Measurements from ENCODE around the gene CPSF7.
"Not testable (repeated sequence)": the region's sequence is repeated elsewhere in the genome, so short reads cannot be mapped to it uniquely, and the experiment has no call there.

Gene CPSF7

DNA sequence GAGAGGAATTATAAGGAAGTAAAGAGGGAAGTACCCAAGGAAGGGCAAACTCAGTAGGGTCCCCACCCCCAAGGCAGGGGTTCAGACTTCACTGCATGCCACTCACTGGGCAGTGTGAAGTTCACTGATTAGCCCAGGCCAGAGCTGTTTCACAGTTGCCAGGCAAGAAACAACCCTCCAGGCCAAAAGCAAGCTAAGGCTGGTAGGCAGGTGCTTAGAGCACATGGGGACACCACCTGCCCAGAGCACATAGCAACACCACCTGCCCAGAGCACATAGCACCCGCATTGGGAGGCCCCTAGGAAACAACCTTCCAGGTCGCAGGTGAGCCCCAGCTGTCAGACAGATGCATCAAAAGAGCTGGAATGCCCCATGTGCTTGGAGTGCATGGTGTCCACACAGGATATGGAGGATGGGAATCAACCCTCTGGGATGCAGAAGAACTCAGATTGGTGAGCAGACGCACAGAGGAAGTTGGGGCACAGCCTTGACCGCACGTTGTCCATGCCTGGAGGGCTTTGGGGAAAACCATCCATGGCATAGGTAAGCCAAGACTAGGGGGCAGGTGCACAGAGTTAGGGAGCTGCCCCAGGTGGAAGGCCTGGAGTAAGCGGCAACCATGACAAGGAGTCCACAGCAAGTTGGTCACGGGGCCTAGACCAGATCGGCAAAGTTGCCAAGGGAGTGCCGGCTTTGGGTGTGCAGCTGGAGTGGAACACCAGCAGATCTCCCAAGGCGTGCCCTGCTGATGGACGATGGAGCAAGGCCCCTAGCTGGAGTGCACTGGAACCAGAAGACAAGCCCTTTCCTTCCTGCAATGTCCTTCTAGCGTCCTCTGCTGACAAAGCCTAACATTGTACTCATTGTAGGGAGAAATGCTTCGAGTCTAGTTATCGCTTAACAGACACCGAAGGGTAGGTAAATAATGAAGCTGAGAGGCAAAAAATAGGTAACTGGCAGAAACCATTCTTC is 45.2 kb downstream of the CPSF7 start:
- DNase-seq (ENCODE audit: low read depth), result no peak

DNA sequence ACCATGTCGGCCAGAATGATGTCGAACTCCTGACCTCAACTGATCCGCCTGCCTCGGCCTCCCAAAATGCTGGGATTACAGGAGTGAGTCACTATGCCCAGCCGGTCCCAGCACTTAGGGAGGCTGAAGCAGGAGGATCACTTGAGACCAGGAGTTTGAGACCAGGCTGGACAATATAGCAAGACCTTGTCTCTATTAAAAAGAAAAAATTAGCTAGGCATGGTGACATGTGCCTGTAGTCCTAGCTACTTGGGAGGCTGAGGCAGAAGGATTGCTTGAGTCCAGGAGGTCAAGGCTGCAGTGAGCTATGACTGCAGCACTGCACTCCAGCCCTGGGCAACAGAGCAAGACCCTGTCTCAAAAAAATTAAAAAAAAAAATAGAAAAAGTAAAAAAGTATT is 45.9 kb downstream of the CPSF7 start:
- DNase-seq (ENCODE audit: low read depth), result not testable (repeated sequence)

DNA sequence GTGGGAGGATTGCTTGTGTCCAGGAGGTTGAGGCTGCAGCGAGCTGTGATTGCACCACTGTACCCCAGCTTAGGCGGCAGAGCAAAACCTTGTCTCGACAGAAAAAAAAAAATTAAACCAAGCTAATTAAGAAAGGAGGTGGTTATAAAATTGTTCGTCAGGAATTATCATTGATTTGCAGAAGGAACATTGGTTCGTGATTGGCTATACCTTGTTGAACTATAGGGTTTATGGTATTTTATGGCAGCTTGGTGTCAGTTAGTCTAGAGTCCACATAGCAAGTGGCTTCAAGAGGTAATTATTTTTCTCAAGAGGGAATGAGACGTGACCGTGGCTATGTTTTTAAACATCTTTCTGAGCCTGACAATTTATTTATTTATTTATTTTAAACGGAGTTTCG is 48.9 kb downstream of the CPSF7 start:
- no peak for DNase-seq (ENCODE audit: low read depth)

DNA sequence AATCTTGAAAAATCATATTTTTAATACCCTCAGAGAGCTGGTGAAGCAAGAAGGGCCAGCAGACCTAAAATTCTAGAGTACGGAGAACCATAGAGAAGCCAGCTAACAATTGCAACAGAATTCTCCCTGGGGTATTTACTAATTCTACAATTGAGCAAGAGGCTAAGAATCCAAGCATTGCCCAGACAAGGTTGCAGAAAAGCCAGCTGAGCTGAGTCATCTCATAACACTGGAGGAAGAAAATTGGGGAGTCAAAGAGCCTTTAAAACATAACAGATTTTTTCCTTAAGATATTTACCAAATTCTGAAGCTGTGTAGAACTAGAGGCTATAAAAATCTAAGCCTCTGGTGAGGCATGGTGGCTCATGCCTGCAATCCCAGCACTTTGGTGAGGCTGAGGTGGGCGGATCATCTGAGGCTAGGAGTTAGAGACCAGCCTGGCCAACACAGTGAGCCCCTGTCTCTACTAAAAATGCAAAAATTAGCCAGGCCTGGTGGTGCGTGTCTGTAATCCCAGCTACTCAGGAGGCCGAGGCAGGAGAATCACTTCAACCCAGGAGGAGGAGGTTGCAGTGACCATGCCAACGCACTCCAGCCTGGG is 51.0 kb downstream of the CPSF7 start:
- DNase-seq (ENCODE audit: low read depth), result no peak

DNA sequence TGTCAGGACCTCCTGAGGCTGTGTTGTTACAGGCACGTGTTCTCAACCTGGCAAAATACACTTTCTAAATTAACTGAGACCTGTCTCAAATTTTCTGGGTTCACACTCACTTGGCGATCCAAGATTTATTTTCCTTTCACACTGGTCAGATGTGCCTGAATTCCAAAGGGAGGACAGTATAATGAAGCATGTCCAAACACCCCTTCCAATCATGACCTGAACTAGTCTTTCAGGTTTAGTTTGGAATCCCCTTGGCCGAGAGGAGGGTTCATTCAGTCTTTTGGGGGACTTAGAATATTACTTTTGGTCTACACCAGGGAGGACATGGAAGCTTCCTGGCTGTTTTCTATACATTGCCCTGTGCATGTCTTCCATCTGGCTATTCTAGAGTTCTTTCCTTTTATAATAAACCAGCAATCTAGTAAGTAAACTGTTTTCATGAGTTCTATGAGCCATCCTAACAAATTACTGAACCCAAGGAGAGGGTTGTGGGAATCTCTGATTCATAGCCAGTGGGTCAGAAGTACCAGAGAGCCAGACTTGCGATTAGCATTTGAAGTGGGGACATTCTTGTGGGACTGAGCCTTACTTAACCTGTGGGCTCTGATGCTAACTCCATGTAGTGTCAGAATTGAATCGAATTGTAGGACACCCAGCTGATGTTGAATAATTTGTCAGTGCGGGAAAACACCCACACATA is 52.2 kb downstream of the CPSF7 start:
- DNase-seq (ENCODE audit: low read depth), result no peak

DNA sequence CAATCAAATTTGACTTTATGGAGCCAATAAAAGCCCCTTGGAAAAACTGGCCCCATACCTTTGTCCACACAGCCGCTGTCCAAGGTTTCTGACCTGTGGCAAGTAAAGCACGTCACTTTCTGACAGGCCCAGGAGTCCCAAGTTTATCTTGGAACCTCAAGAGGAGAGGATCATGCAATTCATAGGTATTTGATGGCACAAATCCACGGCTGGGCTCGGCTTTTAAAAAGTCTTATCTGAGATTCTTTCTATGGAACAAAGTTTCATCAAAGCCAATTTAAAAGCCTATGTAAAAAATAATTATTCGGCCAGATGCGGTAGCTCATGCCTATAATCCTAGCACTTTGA is 54.0 kb downstream of the CPSF7 start:
- no peak for DNase-seq (ENCODE audit: low read depth)

DNA sequence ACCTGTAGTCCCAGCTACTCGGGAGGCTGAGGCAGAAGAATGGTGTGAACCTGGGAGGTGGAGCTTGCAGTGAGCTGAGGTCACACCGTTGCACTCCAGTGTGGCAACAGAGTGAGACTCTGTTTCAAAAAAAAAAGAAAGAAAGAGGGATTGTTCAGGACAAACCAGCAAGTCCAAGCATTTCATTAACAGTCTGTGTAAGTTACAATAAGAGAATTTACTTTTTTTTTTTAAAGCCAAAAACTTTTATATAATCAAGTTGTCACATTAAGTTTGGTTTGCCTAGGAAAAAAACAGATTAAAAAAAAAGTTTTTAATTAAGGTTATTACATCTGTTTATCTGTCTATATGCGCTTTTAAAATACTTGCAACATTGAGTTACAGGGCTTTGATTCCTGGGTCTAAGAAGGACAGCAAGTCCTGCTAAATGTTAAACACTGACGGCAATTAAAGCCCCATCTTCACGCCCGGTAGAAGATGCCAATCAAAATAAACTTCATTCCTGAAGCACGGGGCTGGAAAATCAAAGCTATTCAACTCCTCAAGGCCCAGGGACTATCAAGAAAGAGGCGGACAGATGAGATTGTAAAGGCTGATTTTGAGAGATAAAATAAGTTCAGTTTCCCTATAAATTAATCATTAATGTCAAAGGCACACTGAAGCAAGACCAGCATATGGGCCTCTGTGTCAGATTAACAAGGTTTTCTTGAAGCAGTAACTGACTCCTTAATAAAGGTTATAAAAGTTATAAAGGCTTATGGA is 56.9 kb downstream of the CPSF7 start:
- no peak for DNase-seq (ENCODE audit: low read depth)

DNA sequence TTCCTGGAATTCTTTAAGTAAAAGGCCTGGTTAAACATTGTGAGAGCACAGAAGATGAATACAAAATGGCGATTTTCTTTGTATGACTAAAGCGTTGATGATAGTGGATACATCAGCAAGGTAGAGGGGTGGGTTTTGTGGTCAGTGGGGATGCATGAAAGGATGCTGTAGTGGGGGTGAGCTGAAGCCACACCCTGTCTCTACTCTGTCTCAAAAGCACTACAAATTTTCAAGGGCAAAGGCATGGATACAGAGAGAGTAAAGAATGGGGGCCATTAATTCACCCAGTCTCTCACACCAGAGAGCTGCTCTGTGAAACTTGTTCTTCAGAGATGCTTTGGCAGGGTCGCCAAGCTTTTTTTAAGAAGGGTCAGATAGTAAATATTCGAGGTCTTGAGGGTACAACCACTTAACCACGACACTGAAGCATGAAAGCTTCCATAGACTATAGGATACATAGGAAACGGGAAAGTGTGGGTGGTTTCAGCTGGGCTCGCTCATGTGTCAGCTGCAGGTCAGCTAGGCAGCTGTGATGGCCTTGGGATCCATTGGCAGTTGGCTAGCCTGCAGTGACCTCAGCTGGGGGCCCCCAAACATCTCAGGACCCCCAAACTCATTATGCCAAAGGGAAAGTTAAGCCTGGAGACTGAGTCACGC is 59.3 kb downstream of the CPSF7 start:
- no peak for DNase-seq (ENCODE audit: low read depth)

DNA sequence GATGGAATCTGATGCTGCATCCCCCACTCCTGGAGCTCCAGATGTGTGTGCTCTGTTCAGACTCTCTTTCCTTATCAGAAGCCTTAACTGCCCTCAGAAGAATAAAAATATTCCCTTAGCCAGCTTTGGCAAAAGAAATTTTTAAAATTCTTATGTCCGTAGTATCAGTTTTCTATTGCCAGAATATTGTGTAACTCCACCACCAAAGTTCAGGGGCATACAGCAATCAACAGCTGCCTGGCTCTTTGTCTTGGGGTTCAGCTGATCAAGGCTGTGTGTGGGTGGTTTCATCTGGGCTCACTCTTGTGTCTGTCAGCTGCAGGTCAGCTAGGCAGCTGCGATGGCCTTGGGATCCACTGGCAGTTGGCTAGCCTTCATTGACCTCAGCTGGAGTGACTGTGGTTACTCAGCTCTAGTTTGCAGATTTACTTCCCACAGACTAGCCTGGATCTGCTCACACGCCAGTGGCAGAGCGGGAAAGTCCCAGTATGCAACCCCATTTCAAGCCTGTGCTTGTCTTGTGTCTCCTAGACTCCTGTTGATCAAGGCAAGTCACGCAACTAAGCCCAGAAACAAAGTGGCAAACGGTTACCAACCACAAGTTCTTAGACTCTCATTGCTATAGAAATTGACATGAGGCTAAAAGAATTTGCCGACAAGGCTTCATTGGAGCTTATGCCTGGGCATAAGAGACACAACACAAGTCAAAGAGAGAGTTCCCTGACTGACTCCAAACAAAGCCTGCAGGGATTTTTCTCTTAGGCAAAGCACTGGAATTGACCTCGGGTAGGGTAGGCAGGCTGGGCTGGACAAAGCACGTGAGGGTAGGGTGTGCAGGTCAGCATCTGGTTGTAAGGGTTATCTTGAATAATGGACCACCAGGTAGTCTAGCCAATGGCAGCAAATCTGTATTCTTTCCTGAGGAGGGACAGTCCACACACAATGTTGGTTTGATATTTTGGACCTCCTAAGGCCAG is 60.1 kb downstream of the CPSF7 start:
- no peak for DNase-seq (ENCODE audit: low read depth)

DNA sequence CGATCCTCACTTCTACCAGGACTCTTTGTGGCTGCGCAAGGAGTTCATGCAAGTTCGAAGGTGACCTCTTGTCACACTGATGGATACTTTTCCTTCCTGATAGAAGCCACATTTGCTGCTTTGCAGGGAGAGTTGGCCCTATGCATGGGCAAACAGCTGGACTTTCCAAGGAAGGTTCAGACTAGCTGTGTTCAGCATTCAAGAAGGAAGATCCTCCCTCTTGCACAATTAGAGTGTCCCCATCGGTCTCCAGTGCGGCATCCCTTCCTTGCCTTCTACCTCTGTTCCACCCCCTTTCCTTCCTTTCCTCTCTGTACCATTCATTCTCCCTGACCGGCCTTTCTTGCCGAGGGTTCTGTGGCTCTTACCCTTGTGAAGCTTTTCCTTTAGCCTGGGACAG is 61.1 kb downstream of the CPSF7 start:
- no peak for DNase-seq (ENCODE audit: low read depth)

DNA sequence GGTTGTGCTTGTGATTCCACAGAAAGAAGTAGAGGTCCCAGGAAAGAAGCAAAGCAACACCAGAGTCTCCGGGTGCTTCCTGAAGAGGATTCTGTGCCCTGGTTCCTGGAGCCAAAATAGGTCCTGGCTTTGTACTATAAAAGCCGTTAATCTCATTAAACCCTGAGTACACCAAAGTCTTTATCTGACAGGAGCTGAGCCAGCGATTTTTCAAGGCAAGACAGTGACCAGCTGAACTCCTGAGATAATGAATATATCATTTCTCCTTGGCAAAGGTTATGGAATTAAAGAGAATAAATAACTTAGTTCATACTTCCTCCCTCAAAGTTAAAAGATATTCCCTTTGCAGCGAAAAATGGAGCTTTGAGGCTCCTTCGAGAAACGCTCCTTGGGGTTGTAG is 62.4 kb downstream of the CPSF7 start:
- no peak for DNase-seq (ENCODE audit: low read depth)

DNA sequence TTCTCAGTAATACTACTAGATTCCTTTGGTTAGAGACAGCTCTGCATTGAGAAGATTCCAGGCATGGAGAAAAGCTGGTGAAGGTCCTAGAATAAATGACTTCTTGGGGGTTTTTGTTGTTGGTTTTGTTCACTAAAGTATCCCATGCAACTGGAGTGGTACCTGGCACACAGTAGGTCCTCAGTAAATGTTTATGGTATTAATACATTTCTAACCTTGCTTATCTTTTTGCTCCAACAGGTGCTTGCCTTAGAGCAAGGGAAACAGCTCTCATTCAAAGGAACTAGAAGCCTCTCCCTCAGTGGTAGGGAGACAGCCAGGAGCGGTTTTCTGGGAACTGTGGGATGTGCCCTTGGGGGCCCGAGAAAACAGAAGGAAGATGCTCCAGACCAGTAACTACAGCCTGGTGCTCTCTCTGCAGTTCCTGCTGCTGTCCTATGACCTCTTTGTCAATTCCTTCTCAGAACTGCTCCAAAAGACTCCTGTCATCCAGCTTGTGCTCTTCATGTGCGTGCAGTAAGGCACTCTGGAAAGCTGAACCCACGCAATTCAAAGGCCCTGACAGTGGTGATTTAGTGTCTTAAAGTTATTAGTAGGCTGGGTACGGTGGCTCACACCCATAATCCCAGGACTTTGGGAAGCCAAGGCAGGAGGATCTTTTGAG is 65.6 kb downstream of the CPSF7 start:
- no peak for DNase-seq (ENCODE audit: low read depth)

DNA sequence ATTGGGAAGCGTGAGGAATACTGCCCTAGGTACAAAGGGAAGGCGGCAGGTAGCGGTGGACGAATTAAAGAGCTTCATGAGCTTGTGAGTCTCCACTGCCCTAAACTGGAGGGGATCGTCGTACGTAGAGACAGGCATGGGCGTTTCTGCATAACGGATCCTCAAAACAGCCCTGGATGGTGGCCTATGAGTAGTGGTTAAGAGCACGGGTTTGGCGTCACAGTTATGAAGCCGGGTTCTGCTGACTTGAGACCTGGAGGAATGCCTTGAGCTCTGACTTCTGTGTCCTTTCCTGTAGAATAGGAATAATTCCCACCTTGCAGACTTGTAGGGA is 67.3 kb downstream of the CPSF7 start:
- no peak for DNase-seq (ENCODE audit: low read depth)

DNA sequence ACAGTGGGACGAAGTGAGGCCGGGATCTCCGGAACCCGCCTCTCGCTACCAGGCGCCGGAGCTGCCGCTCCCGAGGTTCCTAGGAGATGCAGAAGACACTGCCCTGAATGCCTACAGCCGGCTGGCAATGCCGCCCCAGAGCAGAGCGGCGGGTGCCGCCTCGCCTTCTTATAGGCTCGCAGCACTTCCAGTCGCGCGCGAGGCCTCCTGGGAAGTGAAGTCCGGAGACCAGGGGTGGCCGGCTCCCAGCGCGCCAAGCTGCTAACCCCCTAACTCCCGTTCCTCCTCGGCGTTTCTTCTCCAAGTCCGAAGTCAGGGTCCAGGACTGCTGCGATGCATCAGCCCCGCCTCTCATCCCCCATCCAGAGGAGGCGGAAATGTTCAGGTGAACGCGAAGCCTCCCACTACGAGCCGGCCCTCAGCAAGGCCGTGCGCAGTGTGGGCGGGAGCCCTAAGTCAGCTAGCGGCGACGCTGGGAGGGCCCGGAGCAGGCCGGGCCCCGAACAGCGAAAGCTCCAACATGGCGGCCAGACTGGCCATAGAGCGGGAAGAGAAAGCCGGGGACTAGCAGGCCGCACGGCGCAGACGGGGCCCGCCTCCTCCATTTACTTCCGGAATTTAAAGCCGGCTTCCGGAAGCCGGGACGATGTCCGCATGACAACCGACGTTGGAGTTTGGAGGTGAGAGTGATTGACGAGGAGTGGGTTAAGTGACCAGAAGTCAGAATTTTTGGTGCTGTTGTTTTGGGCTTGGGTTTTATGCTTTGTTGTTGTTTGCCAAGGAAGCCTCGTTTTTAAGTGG is 67.8 kb downstream of the CPSF7 start, which contains the start of the genes CYB561A3 and TMEM138:
Gene CYB561A3 (minus strand): TSS at position 142 of the 801 bp plus-strand sequence. CDS start 5,169 bp downstream, outside the sequence.
Gene TMEM138 (plus strand): TSS at position 634 of the 801 bp plus-strand sequence. CDS start 2,017 bp downstream, outside the sequence.
- peak; percentile 88 for DNase-seq (ENCODE audit: low read depth)

DNA sequence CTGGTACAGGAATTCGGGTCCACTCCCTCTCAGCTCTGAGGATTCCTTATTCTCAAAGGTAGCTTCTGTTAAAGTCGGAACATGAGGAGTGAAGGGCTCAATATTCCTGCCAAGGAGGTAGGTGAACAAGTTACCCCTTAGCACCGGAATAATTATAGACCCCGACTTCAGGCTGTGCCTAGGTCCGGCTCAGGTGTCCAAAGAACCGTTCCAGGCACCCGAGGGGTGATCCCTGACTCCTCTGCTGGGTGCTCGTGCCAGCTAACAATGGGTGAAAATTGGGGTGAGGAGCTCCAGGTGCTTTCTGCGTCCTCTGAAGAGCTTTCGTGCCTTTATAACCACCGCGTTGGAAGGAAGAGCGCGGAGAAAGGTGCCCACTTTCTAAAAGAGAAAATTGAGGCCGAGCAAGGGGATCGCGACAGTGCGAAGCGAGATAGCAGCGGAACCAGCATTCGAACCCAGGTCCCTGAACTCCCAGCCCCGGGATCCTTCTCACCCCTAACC is 68.5 kb downstream of the CPSF7 start:
- no peak for DNase-seq (ENCODE audit: low read depth)

DNA sequence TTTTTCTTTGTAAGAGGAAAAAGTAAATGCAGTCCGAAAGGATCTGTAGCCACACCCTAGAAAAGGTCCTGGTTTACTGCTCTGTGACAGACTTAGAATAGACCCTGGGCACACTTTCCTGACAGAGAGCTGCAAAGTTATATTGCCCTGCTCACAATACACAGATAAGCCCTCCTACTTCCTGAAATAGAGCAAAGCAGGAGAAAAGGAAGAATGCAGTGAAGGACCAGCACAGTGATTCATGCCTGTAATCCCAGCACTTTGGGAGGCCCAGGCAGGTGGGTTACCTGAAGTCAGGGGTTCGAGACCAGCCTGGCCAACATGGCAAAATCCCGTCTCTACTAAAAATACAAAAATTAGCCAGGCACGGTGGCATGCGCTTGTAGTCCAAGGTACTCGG is 70.3 kb downstream of the CPSF7 start:
- no peak for DNase-seq (ENCODE audit: low read depth)

DNA sequence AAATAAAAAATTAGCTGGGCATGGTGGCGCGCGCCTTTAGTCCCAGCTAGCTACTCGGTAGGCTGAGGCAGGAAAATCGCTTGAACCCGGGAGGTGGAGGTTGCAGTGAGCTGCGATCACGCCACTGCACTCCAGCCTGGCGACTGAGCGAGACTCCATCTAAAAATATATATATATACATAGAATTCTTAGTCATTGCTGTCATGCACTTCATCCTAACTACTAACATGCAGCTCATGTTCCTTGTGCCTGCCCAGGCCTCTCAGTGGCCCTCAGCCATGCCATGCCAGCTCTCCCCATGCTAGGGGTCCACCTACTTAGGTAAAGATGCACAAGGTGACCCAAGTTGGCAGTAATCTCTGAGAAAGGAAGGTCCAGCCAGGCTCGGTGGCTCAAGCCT is 71.2 kb downstream of the CPSF7 start:
- DNase-seq (ENCODE audit: low read depth), result no peak

DNA sequence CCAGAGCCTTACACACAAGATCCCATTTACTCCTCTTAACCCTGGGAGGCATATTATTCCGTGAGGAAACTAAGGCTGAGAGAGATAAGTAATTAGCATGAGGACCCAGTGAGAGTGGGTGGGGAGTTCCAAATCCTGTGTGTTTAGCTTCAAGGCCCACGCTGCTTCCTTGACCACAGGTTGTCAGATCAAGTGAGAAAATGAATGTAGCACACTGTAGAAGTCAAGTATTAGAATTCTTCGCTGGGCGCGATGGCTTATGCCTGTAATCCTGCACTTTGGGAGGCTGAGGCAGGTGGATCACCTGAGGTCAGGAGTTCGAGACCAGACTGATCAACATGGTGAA is 71.9 kb downstream of the CPSF7 start:
- DNase-seq (ENCODE audit: low read depth), result no peak
